HK-2 (cell line): ENCODE measurements around the gene ZSCAN9.
A peak's percentile ranks its signal among the peaks of the same experiment; 100 is the strongest.

Experiments used
- DNase-seq: peaks from one replicate; pipeline ENCODE4 v3.0.0-alpha.2; 2018; ENCODE audit not compliant: unreplicated experiment

ZSCAN9 gene

DNA sequence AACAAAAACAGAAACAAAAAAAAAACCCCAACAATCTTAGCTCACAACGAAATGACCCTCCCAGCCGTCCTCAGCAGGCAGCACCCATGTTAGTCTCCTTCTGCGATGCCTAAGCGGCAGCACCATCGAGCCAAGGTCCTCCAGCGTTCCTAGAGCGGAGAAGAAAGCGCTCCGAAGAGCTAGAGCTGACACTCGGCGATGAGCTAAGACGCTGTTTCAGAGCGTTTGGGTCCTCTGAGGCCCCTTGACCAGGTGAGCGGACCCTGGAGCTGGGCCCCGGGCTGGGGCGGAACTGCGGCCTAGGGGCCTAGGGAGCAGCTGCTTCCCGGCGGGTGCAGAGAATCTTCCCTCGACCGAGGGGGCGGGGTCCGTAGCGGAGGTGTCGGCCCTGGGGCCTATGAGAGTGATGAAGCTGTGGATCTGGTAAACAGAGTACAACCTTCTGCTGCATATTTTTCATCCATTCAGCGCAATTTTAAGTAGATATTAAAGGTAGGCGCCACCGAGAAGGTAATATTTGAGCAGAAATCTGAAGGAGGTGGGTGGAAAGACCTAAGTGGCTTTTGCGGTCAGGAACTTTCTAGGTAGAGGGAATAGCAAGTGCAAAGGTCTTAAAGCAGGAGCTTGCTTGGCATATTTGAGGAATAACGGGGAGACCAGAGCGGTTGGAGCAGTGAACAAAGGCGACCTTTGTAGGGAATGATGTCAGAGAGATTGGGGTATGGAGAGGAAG is 42.1 kb downstream of the ZSCAN9 start, which contains the start of gene ZSCAN26:
TSS of gene ZSCAN26 (plus strand) at position 182 of the 733 bp plus-strand sequence. CDS start 4,777 bp downstream, outside the sequence.
- DNase-seq, result peak; percentile 85

DNA sequence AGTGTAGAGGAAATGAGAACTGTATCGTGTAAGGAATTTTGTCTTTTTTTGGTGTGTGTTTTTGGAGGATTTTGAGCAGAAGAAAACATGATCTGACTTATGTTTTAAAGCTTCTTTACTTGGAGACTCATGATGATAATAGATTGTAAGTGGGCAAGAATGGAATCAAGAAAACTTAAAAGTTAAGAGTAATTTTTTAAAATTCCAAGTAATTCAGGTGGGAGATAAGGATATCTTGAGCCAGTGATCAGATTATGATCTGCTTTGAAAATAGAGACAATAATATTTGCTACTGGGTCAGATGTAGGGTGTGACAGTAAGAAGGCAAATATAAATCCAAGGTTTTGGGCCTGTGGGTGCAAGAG is 42.6 kb downstream of the ZSCAN9 start:
- DNase-seq, result no peak

DNA sequence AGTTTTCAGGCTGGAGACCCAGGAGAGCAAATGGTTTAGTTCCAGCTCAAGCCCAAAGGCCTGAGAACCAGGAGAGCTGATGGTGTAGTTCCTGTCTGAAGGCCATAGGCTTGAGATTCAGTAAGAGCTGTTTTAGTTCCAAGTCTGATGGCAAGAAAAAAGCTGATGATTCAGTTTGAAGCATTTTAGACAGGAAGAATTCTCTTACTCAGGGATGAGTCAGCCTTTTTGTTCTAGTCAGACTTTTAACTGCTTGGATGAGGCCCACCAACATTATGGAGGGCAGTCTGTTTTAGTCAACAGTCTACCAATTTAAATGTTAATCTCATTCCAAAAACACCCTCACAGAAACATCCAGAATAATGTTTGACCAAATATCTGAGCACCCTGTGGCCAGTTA is 44.4 kb downstream of the ZSCAN9 start:
- no peak for DNase-seq

DNA sequence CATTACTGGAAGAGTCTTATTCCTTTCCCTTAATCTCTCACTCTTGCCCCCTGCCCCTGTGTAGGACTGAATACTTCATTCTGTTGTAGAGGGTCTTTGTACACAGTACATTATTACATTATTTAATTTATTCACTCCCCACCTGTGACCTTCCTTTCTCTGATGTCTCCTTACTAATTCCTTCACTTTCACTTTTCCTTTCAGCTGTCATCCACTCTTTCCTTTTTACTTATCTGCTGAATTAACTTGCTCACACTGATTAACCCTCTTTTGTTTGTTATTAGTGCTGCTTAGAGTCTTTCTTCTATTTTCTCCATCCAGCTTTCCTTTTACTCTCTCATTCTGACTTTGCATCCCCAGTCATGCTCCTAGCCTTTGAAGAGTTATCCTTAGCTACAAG is 49.8 kb downstream of the ZSCAN9 start:
- DNase-seq, result no peak

DNA sequence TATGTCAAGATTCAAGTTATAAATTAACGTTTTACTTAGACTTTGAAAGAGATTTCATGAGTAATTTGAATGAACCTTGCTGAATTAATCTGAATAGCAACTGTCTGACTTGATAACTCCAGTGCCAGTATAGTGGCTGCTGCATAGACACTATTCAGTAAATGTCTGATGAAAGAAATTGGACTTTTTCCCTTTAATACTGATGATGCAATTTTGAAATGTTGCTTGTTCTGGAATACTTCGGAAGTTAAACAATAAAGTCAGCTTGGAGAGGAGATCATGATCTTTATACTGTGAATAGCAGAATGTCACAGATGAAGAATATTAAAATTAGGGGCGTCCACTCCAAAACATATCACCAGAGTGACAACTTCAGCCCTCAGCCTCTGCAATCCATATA is 52.7 kb downstream of the ZSCAN9 start:
- no peak for DNase-seq

- no peak for DNase-seq
Observed at GRCh38 chr6:28280595-28281287, 55.7 kb downstream of the ZSCAN9 start.

GRCh38 chr6:28281288-28282064 is 56.4 kb downstream of the ZSCAN9 start, which contains the start of gene PGBD1:
Gene PGBD1 (plus strand): TSS chr6:28281572. CDS start chr6:28283814, 2,242 bp downstream.
- DNase-seq, result peak; percentile 76

- DNase-seq, result no peak
Observed at GRCh38 chr6:28282926-28283325, 57.9 kb downstream of the ZSCAN9 start.
